NCI-H774 (cell line): Measurements from ENCODE around the gene FCER1G.

Source experiments
- DNase-seq: peaks from one replicate; lab custom pipeline; 2025; lab: John Stamatoyannopoulos, UW

The FCER1G gene

GRCh38 chr1:161266202-161266601, 51.1 kb downstream of the FCER1G start:
- DNase-seq, result no peak

GRCh38 chr1:161266836-161267235, 51.7 kb downstream of the FCER1G start:
- DNase-seq, result no peak

GRCh38 chr1:161267321-161267720, 52.2 kb downstream of the FCER1G start:
- DNase-seq, result no peak
